ENCODE data around the gene ESR1.

DNA sequence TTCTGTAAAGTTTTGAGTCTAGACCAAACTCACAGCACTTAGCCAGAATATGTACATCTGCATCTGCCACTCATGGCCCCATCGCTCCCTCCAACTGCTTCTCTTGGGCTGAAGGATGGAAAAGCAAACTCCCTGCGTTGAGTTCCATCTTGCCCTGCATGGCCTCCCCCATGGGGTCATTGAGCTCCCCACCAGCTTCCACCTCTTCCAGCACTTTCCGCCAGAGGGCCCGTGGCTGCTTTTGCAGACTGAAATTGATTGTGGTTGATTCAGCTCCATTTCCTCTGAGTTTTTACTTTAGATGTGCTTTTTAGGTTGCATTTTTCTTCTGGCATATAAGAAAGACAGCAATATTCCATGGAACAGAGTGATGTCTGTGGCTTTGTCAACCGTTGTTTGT, 263.1 kb downstream of the ESR1 start:
- TF ChIP-seq EZH2 (IDR thresholded peaks at IDR 0.05; ENCODE audit: borderline replicate concordance, low read length) (no peak), CTCF (conservative IDR thresholded peaks at IDR 0.05 in 1 of 2, IDR thresholded peaks at IDR 0.05 in 1 of 2; ENCODE audit: extremely low read depth in 1 of 2, insufficient read depth in 1 of 2, low read depth in 1 of 2, low read length in 2 of 2) (no peak)
